K562 (cell line): ENCODE measurements around the gene ZKSCAN5. TPM values are rescaled to one million over a fixed set of nuclear protein-coding genes. Genes with fewer than 3 reads are reported as not detected.

ENCODE experiments used
- ATF4 ChIP-seq: fragments of 450-650 bp; formaldehyde crosslinking; IDR thresholded peaks from 2 replicates; pipeline ENCODE4 v1.4.0; 2022; ENCODE audit warnings: mild to moderate bottlenecking, moderate library complexity
- BRCA1 ChIP-seq, 2 experiments: fragments of 450-650 bp in 1 of 2; sonication (generic) in 1 of 2; formaldehyde crosslinking in 1 of 2; IDR thresholded peaks; 2 replicates each; pipeline versions ENCODE4 v1.5.0 to v1.6.1; 2017 to 2020; ENCODE audit warnings: mild to moderate bottlenecking in 1 of 2, missing genetic modification reagents in 1 of 2
- CHD4 ChIP-seq: fragments of 200-600 bp; sonication (generic); IDR thresholded peaks from 3 replicates; pipeline ENCODE4 v1.6.1; 2012; ENCODE audit warnings: low read depth, mild to moderate bottlenecking, mixed read lengths, low read length, inconsistent platforms; ENCODE audit not compliant: insufficient read depth, insufficient replicate concordance, poor library complexity, severe bottlenecking
- EHMT2 ChIP-seq: fragments of 450-650 bp; IDR thresholded peaks from 2 replicates; pipeline ENCODE4 v1.6.1; 2018; ENCODE audit warnings: antibody characterized with exemption
- FOXM1 ChIP-seq, 2 experiments: fragments of 450-650 bp in 1 of 2; sonication (generic) in 1 of 2; formaldehyde crosslinking in 1 of 2; IDR thresholded peaks; 2 replicates each; pipeline versions ENCODE4 v1.6.1 to v1.9.0; 2017 to 2022; ENCODE audit warnings: low read depth in 2 of 2, mild to moderate bottlenecking in 2 of 2, missing genetic modification reagents in 1 of 2, moderate library complexity in 1 of 2
- MCM7 ChIP-seq, 2 experiments: fragments of 450-650 bp; IDR thresholded peaks; 2 replicates each; pipeline ENCODE4 v1.6.1; 2016 to 2018
- NFE2L1 ChIP-seq: fragments of 450-650 bp; IDR thresholded peaks from 2 replicates; pipeline ENCODE4 v1.6.1; 2016; ENCODE audit warnings: missing genetic modification characterization, low read depth, mild to moderate bottlenecking, missing compliant biosample characterization, moderate library complexity, borderline replicate concordance
- PKNOX1 ChIP-seq: fragments of 450-650 bp; IDR thresholded peaks from 2 replicates; pipeline ENCODE4 v1.6.1; 2016
- POLR3G ChIP-seq: IDR thresholded peaks from 2 replicates; pipeline ENCODE4 v1.6.1; 2011; ENCODE audit not compliant: insufficient read length, insufficient replicate concordance; ENCODE audit errors: extremely low read depth
- RBBP5 ChIP-seq: fragments of 200-600 bp; sonication (generic); IDR thresholded peaks from 2 replicates; pipeline ENCODE4 v1.6.1; 2012; ENCODE audit warnings: borderline replicate concordance, mild to moderate bottlenecking, low read length, control low read depth, inconsistent platforms; ENCODE audit not compliant: insufficient read depth, poor library complexity, severe bottlenecking
- RBM15 ChIP-seq: fragments of 200-400 bp; formaldehyde crosslinking; IDR thresholded peaks from 2 replicates; pipeline ENCODE4 v1.6.1; 2018; ENCODE audit warnings: mild to moderate bottlenecking, low read length, moderate library complexity; ENCODE audit not compliant: insufficient read depth
- SAP30 ChIP-seq: fragments of 200-600 bp; sonication (generic); IDR thresholded peaks from 2 replicates; pipeline ENCODE4 v1.6.1; 2012; ENCODE audit warnings: borderline replicate concordance, low read depth, mild to moderate bottlenecking, moderate library complexity, low read length, control low read depth, inconsistent platforms; ENCODE audit not compliant: insufficient read depth, poor library complexity, severe bottlenecking
- TFAP4 ChIP-seq: sonication (generic); formaldehyde crosslinking; IDR thresholded peaks from 2 replicates; pipeline ENCODE4 v1.8.0; 2022; ENCODE audit warnings: missing genetic modification reagents, mild to moderate bottlenecking, moderate library complexity, borderline replicate concordance
- THRB ChIP-seq: fragments of 450-650 bp; formaldehyde crosslinking; conservative IDR thresholded peaks from 2 replicates; pipeline ENCODE4 v1.4.0; 2022; ENCODE audit warnings: mild to moderate bottlenecking, missing genetic modification characterization
- TRIM25 ChIP-seq: fragments of 450-650 bp; IDR thresholded peaks from 2 replicates; pipeline ENCODE4 v1.7.0; 2016; ENCODE audit warnings: borderline replicate concordance
- ZFPM2 ChIP-seq: fragments of 250-450 bp; sonication (Bioruptor Pico); IDR thresholded peaks from 2 replicates; pipeline ENCODE4 v1.5.1; 2022; ENCODE audit warnings: mild to moderate bottlenecking
- ZNF57 ChIP-seq: fragments of 450-650 bp; formaldehyde crosslinking; IDR thresholded peaks from 2 replicates; pipeline ENCODE4 v1.4.0; 2020; ENCODE audit warnings: mild to moderate bottlenecking, moderate library complexity
- ZSCAN29 ChIP-seq: fragments of 450-650 bp; IDR thresholded peaks from 2 replicates; pipeline ENCODE4 v1.6.1; 2017
- polyA plus RNA-seq, 8 experiments: library from polyadenylated mRNA; depleted of rRNA in 4 of 8; stranded (reverse) in 5 of 8; unstranded in 3 of 8; fragments of >200 nt; fragmentation: Nextera tagmentation in 2 of 8; fragmentation: Illumina TruSeq in 1 of 8; extraction: Ambion mirVana in 2 of 8; extraction: Trizol in 1 of 8; gene quantifications; 2 replicates each; pipeline versions ENCODE4 v1.2.1 to v1.2.3, GENCODE V29; 2011 to 2014; ENCODE audit warnings: inconsistent platforms in 1 of 8, missing spikeins in 1 of 8
- total RNA-seq, 7 experiments: library from RNA; depleted of rRNA in 6 of 7; stranded (reverse); fragments of >200 nt in 6 of 7; fragmentation: Illumina TruSeq in 2 of 7; extraction: Trizol in 2 of 7; gene quantifications; 2 replicates each; pipeline versions ENCODE4 v1.2.1 to v1.2.3, GENCODE V29; 2011 to 2021; ENCODE audit warnings: low replicate concordance in 1 of 7

The ZKSCAN5 gene
- total and polyA plus RNA-seq, 9 of the 15 experiments (the other 6 are each of a cell fraction or from before 2014, with no cell fraction given), result 4.2 to 19.0 (median 15.0) TPM

GRCh38 chr7:99499721-99500636 lies 4.5 kb upstream of the ZKSCAN5 start, which contains the start of gene ZNF394 (continued):
- TF ChIP-seq RBM15 (no peak), ZNF57 (no peak), BRCA1 (IDR thresholded peaks at IDR 0.05) (no peak), BRCA1 (CRISPR knock-in tag; IDR thresholded peaks at IDR 0.05) (no peak), EHMT2 (peak; percentile 50; the same call in 1 of the 2 replicates), SAP30 (peak; percentile 89), CHD4 (no peak), THRB (CRISPR knock-in tag) (no peak), TRIM25 (no peak), TFAP4 (CRISPR knock-in tag) (peak; percentile 87), PKNOX1 (peak; percentile 69), ZSCAN29 (no peak), MCM7 (IDR thresholded peaks at IDR 0.05) (no peak), NFE2L1 (no peak), RBBP5 (peak; percentile 91), ZFPM2 (0 out of 2 replicates have a peak, but pooled peaks have one; percentile 77), POLR3G (no peak), FOXM1 (IDR thresholded peaks at IDR 0.05; ENCODE audit: low read depth) (no peak; the same call in 1 of the 2 replicates), FOXM1 (CRISPR knock-in tag; IDR thresholded peaks at IDR 0.05; ENCODE audit: low read depth) (no peak), ATF4 (CRISPR knock-in tag) (no peak)
